ENCODE results near the gene MRPL28. TPM values are rescaled to one million over a fixed set of nuclear protein-coding genes. Genes with fewer than 3 reads are reported as not detected.

The MRPL28 gene
- total and polyA plus RNA-seq, 10 donors: 38.0 to 108 (median 55.8) TPM

DNA sequence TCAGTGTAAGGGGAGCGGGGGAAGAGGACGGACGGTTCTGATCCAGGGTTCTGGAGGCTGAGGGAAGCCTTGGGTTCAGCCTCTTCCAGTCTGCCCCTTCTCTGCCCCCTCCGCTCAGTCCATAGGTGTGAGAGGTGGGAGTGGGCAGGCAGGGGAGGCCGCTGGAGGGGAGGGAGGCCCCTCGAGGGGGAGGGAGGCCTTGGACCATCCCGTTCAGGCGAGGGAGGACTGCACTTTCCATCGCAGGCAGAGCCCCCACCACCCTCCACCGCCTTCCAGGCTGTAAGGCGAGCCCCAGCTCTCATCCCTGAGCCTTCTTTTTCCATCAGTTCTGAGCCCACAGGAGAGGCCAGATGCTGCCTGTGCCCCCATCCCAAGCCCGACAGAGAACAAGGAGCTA, 13.6 kb downstream of the MRPL28 start:
- no peak overlapping the region for H3K27ac ChIP-seq
- H3K36me3 ChIP-seq: no peaks in the 10 kb centered on the region
- H3K27me3 ChIP-seq (replicated peaks in 1 of 7): no peaks in the 10 kb centered on the region
- TF ChIP-seq POLR2AphosphoS5 (IDR thresholded peaks at IDR 0.05) (no peak), CTCF (IDR thresholded peaks at IDR 0.05 in 8 of 11, conservative IDR thresholded peaks at IDR 0.05 in 3 of 11) (no peak), POLR2A (IDR thresholded peaks at IDR 0.05) (no peak)
- H3K4me3 ChIP-seq: no peak overlapping the region
- no peaks in the 10 kb centered on the region for H3K9me3 ChIP-seq
- H3K4me1 ChIP-seq: peaks cover 0 to 39% (median 9%) of the 10 kb centered on the region in 6 donors
- intact Hi-C loops (cut with DNase I; ENCODE audit: low total_unique reads): loop anchor here (10.0 kb wide), 1 partner anchor 122 kb away; the partner anchor contains the start of gene FAM234A
- no peak for DNase-seq
- 75 to 83% (median 82%) methylated on average over 8 to 12 of the region's 12 CpGs for WGBS, 5 donors

DNA sequence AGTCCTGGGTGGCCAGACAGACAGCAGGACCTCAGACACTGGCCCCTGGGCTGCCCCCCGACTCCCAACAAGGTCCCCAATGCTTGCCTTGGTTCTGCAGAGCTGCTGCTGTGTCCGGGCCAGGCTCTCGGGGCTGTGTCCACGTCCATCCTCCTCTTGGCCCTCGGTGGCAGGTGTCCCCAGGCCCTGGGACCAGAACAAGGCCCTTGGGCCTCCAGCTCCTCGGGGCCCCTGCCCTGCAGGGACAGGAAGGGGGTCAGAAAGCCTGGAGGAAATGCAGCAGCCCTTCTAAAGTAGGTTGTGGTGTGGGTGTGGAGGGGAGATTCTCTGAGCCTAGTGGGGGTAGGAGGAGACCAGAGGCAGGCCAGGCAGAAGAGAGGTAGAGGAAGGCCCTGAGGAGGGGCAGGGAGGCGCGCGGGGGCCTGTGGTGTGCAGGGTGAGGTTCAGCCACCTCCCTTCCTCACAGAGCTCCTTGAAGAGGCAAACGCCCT, 15.3 kb downstream of the MRPL28 start:
- peak in 2 of 3 donors; percentile 21 to 34 for TF ChIP-seq POLR2AphosphoS5 (IDR thresholded peaks at IDR 0.05)
- TF ChIP-seq CTCF (IDR thresholded peaks at IDR 0.05 in 8 of 11, conservative IDR thresholded peaks at IDR 0.05 in 3 of 11): no peak
- no peak for TF ChIP-seq POLR2A (IDR thresholded peaks at IDR 0.05)
- Histone ChIP-seq H3K9me3 (no peaks in the 10 kb centered on the region), H3K4me1 (peaks cover 10 to 54% (median 25%) of the 10 kb centered on the region in 6 donors), H3K27ac (peak overlapping the region in 4 of 8 donors; percentile 48 to 88 (median 86)), H3K4me3 (peak overlapping the region in 1 of 8 donors; percentile 2), H3K27me3 (replicated peaks in 1 of 7) (no peaks in the 10 kb centered on the region), H3K36me3 (peaks cover 0 to 9% (median 0%) of the 10 kb centered on the region in 6 donors)
- intact Hi-C loops (cut with DNase I; ENCODE audit: low total_unique reads): loop anchor here (10.0 kb wide), 1 partner anchor 120 kb away; the partner anchor contains the start of gene FAM234A
- 51 to 68% (median 58%) methylated on average over 9 to 10 of the region's 10 CpGs for WGBS, 5 donors
- DNase-seq: peak; percentile 83

GRCh38 chr16:354291-354881, 16.0 kb downstream of the MRPL28 start:
- DNase-seq: peak; percentile 82
- Histone ChIP-seq H3K4me1 (peaks cover 15 to 60% (median 30%) of the 10 kb centered on the region in 6 donors), H3K4me3 (peak overlapping the region in 1 of 8 donors; percentile 2), H3K27ac (peak overlapping the region in 4 of 8 donors; percentile 75 to 88 (median 86)), H3K9me3 (no peaks in the 10 kb centered on the region), H3K27me3 (replicated peaks in 1 of 7) (no peaks in the 10 kb centered on the region), H3K36me3 (peaks cover 0 to 13% (median 0%) of the 10 kb centered on the region in 6 donors)
- TF ChIP-seq POLR2A (IDR thresholded peaks at IDR 0.05): no peak
- TF ChIP-seq POLR2AphosphoS5 (IDR thresholded peaks at IDR 0.05): no peak
- 85 to 95% (median 89%) methylated on average over 7 to 12 of the region's 12 CpGs for WGBS, 5 donors
- intact Hi-C loops (cut with DNase I; ENCODE audit: low total_unique reads): loop anchor here (10.0 kb wide), 1 partner anchor 120 kb away; the partner anchor contains the start of gene FAM234A

GRCh38 chr16:353404-354290, 16.7 kb downstream of the MRPL28 start:
- intact Hi-C loops (cut with DNase I; ENCODE audit: low total_unique reads): loop anchor here (10.0 kb wide), 1 partner anchor 119 kb away; the partner anchor contains the start of gene FAM234A
- Histone ChIP-seq H3K4me1 (peaks cover 15 to 68% (median 37%) of the 10 kb centered on the region in 6 donors), H3K36me3 (peaks cover 0 to 13% (median 0%) of the 10 kb centered on the region in 6 donors), H3K9me3 (no peaks in the 10 kb centered on the region), H3K27ac (peak overlapping the region in 7 of 8 donors; percentile 54 to 88 (median 75)), H3K27me3 (replicated peaks in 1 of 7) (no peaks in the 10 kb centered on the region), H3K4me3 (peak overlapping the region; percentile 6 to 87 (median 56))
- 57 to 84% (median 68%) methylated on average over 9 to 25 of the region's 25 CpGs for WGBS, 5 donors
- TF ChIP-seq POLR2A (IDR thresholded peaks at IDR 0.05): no peak
- no peak for TF ChIP-seq POLR2AphosphoS5 (IDR thresholded peaks at IDR 0.05)
- TF ChIP-seq CTCF (IDR thresholded peaks at IDR 0.05 in 8 of 11, conservative IDR thresholded peaks at IDR 0.05 in 3 of 11): no peak
- peak; percentile 90 for DNase-seq

All from spleen (tissue), 11 donors.